NCI-H82 treated with DMSO at 0.1 percent for 48 hours (cell line): ENCODE results near the gene CNTFR.
A peak's percentile ranks its signal among the peaks of the same experiment; 100 is the strongest.

Source experiments
- DNase-seq: peaks from one replicate; lab custom pipeline; 2025; ENCODE audit not compliant: unreplicated experiment; lab: John Stamatoyannopoulos, UW

The CNTFR gene

GRCh38 chr9:34620061-34620994 is 30.8 kb upstream of the CNTFR start, which contains the start of gene DCTN3:
DCTN3 (minus strand) TSS chr9:34620495; CDS start chr9:34620464, 31 bp downstream.
- peak; percentile 75 for DNase-seq

GRCh38 chr9:34615132-34615531 is 25.6 kb upstream of the CNTFR start:
- no peak for DNase-seq

- DNase-seq, result peak; percentile 23
These were observed 23.4 kb upstream of the CNTFR start for GRCh38 chr9:34612788-34613390.

GRCh38 chr9:34611811-34612787 is 22.6 kb upstream of the CNTFR start, which contains the start of gene RPP25L:
RPP25L (minus strand) TSS chr9:34612097; CDS start chr9:34611296, 801 bp downstream.
- DNase-seq, result no peak

GRCh38 chr9:34611251-34611810 is 21.8 kb upstream of the CNTFR start:
- no peak for DNase-seq

GRCh38 chr9:34610434-34611206 is 21.1 kb upstream of the CNTFR start:
- DNase-seq, result no peak

- no peak for DNase-seq
These were observed 17.8 kb upstream of the CNTFR start for GRCh38 chr9:34607331-34607730.

GRCh38 chr9:34606905-34607304 is 17.4 kb upstream of the CNTFR start:
- no peak for DNase-seq

GRCh38 chr9:34606190-34606589 is 16.7 kb upstream of the CNTFR start:
- no peak for DNase-seq

- peak; percentile 43 for DNase-seq
These were observed 14.2 kb upstream of the CNTFR start for GRCh38 chr9:34603610-34604231.

- DNase-seq, result no peak
These were observed 12.5 kb upstream of the CNTFR start for GRCh38 chr9:34601937-34602573.

- no peak for DNase-seq
These were observed 11.4 kb upstream of the CNTFR start for GRCh38 chr9:34600908-34601307.

- DNase-seq, result no peak
These were observed 10.0 kb upstream of the CNTFR start for GRCh38 chr9:34599546-34599945.

GRCh38 chr9:34594177-34594576 is 4.7 kb upstream of the CNTFR start:
- DNase-seq, result no peak

GRCh38 chr9:34592895-34593601 is 3.5 kb upstream of the CNTFR start:
- DNase-seq, result no peak

- DNase-seq, result no peak
These were observed 2.7 kb upstream of the CNTFR start for GRCh38 chr9:34591917-34592866.

- DNase-seq, result peak; percentile 8
These were observed 1.9 kb upstream of the CNTFR start for GRCh38 chr9:34591248-34591916.
